Sigmoid colon (tissue), 7 donors: Measurements from ENCODE around the gene RNASET2. TPM values are rescaled to one million over a fixed set of nuclear protein-coding genes. Genes with fewer than 3 reads are reported as not detected.

Experiments
- DNase-seq: peaks from one replicate; pipeline ENCODE4 v3.0.0-alpha.2; 2019
- H3K27ac ChIP-seq, 4 donors: fragments of 200-600 bp; sonication (generic); one replicate each; pipeline ENCODE4 v1.5.1; 2016 to 2019; ENCODE audit warnings: mild to moderate bottlenecking in 1 of 4
- H3K27me3 ChIP-seq, 3 donors: fragments of 200-600 bp; sonication (generic); one replicate each; pipeline ENCODE4 v1.5.1; 2019; ENCODE audit warnings: mild to moderate bottlenecking in 1 of 3
- H3K36me3 ChIP-seq, 4 donors: fragments of 200-600 bp; sonication (generic); one replicate each; pipeline ENCODE4 v1.5.1; 2016 to 2019
- H3K4me1 ChIP-seq, 4 donors: fragments of 200-600 bp; sonication (generic); one replicate each; pipeline ENCODE4 v1.5.1; 2017 to 2019
- H3K4me3 ChIP-seq, 4 donors: fragments of 200-600 bp; sonication (generic); one replicate each; pipeline ENCODE4 v1.5.1; 2017 to 2019; ENCODE audit warnings: mild to moderate bottlenecking in 2 of 4, moderate library complexity in 1 of 4
- H3K9me3 ChIP-seq, 4 donors: fragments of 200-600 bp in 3 of 4; sonication (generic) in 3 of 4; one replicate each; pipeline versions ENCODE4 v1.5.1 to v1.6.1; 2013 to 2019
- EP300 ChIP-seq, 4 donors: sonication (generic); formaldehyde crosslinking; IDR thresholded peaks; one replicate each; pipeline ENCODE4 v1.6.1; 2017; ENCODE audit warnings: antibody characterized with exemption in 4 of 4
- POLR2A ChIP-seq, 2 donors: fragments of 450-650 bp; IDR thresholded peaks; one replicate each; pipeline ENCODE4 v1.6.1; 2016; ENCODE audit warnings: antibody characterized with exemption in 2 of 2, mild to moderate bottlenecking in 2 of 2, moderate library complexity in 2 of 2
- POLR2AphosphoS5 ChIP-seq, 4 donors: sonication (generic); formaldehyde crosslinking; IDR thresholded peaks; one replicate each; pipeline ENCODE4 v1.6.1; 2017; ENCODE audit warnings: antibody characterized with exemption in 4 of 4
- WGBS, 2 donors: extraction: QIAGEN DNeasy Blood & Tissue Kit; methylation state at CpG; one replicate each; pipeline ENCODE4 v1.1.7; 2013; 5-methylcytosine and 5-hydroxymethylcytosine counted together
- intact Hi-C: fragments of 100-400 bp; cut with DNase I; formaldehyde crosslinking; loops from one replicate; pipeline ENCODE4 v1.15.1; 2023
- polyA plus RNA-seq, 3 donors: library from polyadenylated mRNA; stranded (reverse); fragments of 200-250 nt; gene quantifications; one replicate each; pipeline ENCODE4 v1.2.3, GENCODE V29; 2013
- total RNA-seq, 4 donors: library from RNA; depleted of rRNA; stranded (reverse); fragments of >200 nt; gene quantifications; one replicate each; pipeline ENCODE4 v1.1.0, GENCODE V29; 2016
- TF ChIP-seq, protein P1 (sequence below), 4 experiments: fragments of 450-650 bp in 3 of 4; fragments of 200-600 bp in 1 of 4; IDR thresholded peaks; one replicate each; pipeline ENCODE4 v1.5.1; 2016 to 2019; ENCODE audit warnings: antibody characterized with exemption in 4 of 4, mild to moderate bottlenecking in 3 of 4, moderate library complexity in 2 of 4
- donor health status: healthy with polysubstance abuse.
- donor health status: Bipolar disorder and iron deficiency.
- donor health status: healthy.

The RNASET2 gene
- total and polyA plus RNA-seq, 7 donors: 35.4 to 83.9 (median 43.9) TPM

DNA sequence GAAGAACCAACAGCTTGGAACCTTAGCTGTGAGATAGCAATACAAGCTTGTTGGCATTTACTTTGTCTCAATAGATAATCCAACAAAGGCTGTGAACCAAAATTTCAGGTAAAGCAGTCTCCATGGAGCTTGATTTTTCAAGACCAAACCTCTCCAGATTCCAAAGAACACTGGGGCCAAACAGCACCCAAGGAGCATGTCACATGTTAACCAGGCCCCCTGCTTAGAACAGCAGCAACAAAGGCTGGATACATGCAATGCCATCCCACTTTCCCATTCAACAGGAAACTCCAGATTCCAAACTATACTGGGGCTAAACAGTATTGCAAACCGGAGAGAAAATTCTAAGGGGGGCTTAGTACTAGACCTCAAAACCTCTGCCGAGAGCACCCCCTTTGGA is 15.8 kb upstream of the RNASET2 start:
- Histone ChIP-seq H3K36me3 (no peaks in the 10 kb centered on the region), H3K27me3 (no peaks in the 10 kb centered on the region), H3K4me1 (peaks cover 0 to 6% (median 0%) of the 10 kb centered on the region in 4 donors), H3K27ac (no peak overlapping the region), H3K4me3 (no peak overlapping the region), H3K9me3 (no peaks in the 10 kb centered on the region)
- no peak for DNase-seq
- 98 to 99% methylated on average over 2 of the region's 2 CpGs for WGBS, 2 donors
- TF ChIP-seq EP300 (IDR thresholded peaks at IDR 0.05) (no peak), POLR2A (IDR thresholded peaks at IDR 0.05) (no peak), POLR2AphosphoS5 (IDR thresholded peaks at IDR 0.05) (no peak)
- TF ChIP-seq, protein P1, sequence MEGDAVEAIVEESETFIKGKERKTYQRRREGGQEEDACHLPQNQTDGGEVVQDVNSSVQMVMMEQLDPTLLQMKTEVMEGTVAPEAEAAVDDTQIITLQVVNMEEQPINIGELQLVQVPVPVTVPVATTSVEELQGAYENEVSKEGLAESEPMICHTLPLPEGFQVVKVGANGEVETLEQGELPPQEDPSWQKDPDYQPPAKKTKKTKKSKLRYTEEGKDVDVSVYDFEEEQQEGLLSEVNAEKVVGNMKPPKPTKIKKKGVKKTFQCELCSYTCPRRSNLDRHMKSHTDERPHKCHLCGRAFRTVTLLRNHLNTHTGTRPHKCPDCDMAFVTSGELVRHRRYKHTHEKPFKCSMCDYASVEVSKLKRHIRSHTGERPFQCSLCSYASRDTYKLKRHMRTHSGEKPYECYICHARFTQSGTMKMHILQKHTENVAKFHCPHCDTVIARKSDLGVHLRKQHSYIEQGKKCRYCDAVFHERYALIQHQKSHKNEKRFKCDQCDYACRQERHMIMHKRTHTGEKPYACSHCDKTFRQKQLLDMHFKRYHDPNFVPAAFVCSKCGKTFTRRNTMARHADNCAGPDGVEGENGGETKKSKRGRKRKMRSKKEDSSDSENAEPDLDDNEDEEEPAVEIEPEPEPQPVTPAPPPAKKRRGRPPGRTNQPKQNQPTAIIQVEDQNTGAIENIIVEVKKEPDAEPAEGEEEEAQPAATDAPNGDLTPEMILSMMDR (IDR thresholded peaks at IDR 0.05): no peak
- intact Hi-C loops: no loop called here

DNA sequence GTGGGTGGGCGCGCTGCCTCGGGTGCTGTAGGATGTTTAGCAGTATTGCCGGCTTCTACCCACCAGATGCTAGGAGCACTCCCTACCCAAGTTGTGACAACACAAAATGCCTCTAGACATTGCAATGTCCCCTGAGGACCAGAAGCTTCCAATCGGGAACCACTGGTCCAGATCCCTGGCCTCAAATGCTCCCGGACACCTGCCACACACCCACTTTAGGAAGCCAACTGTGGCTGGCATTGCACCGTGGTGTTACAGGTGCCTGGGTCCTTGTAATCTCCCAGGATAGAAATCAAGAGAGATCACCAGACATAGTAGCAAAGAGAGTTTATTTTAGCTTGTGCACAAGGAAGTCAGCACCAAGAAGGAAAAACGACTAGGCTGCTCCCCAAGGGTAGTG is 14.9 kb upstream of the RNASET2 start:
- WGBS, 2 donors: 89 to 90% methylated on average over 8 of the region's 8 CpGs
- no peak overlapping the region for H3K4me3 ChIP-seq
- no peak overlapping the region for H3K27ac ChIP-seq
- DNase-seq: no peak
- intact Hi-C loops: no loop called here
- no peaks in the 10 kb centered on the region for H3K27me3 ChIP-seq
- peaks cover 0 to 5% (median 0%) of the 10 kb centered on the region in 4 donors for H3K4me1 ChIP-seq
- TF ChIP-seq, protein P1 (IDR thresholded peaks at IDR 0.05): no peak
- no peak for TF ChIP-seq POLR2AphosphoS5 (IDR thresholded peaks at IDR 0.05)
- no peak for TF ChIP-seq EP300 (IDR thresholded peaks at IDR 0.05)
- no peak for TF ChIP-seq POLR2A (IDR thresholded peaks at IDR 0.05)
- H3K36me3 ChIP-seq: no peaks in the 10 kb centered on the region
- H3K9me3 ChIP-seq: no peaks in the 10 kb centered on the region

DNA sequence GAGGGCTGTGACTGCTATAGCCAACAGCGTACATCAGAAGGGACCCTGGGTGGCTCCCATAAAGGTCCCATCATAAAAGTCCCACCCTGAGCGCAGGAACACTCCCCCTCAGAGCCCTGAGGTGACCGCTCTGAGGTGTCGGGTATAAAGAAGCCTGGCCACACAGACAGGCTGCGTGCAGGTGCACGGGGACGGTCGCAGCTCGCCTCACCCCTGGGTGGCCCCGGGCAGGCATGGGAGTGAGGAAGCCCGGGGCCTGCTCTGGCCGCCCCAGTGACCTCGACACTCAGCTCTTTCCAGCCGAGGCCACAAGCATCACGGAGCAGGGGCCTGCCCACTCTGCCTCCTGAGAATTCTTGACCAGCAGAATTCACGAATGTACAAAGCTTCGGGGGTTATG is 14.4 kb upstream of the RNASET2 start:
- intact Hi-C loops: no loop called here
- H3K4me3 ChIP-seq: no peak overlapping the region

DNA sequence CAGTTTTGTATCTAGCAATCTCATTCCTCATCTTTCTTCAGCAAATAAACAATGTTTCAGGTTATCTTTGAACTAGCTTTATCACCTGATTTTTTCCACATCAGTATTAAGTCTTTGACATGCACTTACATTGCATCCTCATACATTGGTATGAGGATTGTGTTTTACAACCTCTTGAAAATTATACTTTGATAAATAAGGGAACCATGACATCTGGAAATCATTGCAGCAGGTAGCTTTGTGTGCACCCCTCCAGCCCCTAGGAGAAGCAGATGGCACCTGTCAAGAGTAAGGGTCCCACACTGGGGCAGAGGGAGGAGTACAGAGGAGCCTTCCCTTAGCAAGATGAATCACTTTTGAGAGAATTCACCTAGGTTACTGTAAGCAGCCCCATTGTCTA is 13.7 kb upstream of the RNASET2 start:
- Histone ChIP-seq H3K4me3 (no peak overlapping the region), H3K4me1 (peaks cover 0 to 5% (median 0%) of the 10 kb centered on the region in 4 donors), H3K27me3 (no peaks in the 10 kb centered on the region), H3K36me3 (no peaks in the 10 kb centered on the region), H3K27ac (no peak overlapping the region), H3K9me3 (no peaks in the 10 kb centered on the region)
- no peak for DNase-seq
- TF ChIP-seq POLR2A (IDR thresholded peaks at IDR 0.05) (no peak), EP300 (IDR thresholded peaks at IDR 0.05) (no peak), POLR2AphosphoS5 (IDR thresholded peaks at IDR 0.05) (no peak)
- TF ChIP-seq, protein P1 (IDR thresholded peaks at IDR 0.05): no peak
- intact Hi-C loops: no loop called here

More for the DNA sequence above, 14.4 kb upstream of the RNASET2 start:
- DNase-seq: no peak
- no peaks in the 10 kb centered on the region for H3K36me3 ChIP-seq
- WGBS, 2 donors: 91% methylated on average over 17 of the region's 17 CpGs
- H3K27me3 ChIP-seq: no peaks in the 10 kb centered on the region
- no peak overlapping the region for H3K27ac ChIP-seq
- no peak for TF ChIP-seq POLR2AphosphoS5 (IDR thresholded peaks at IDR 0.05)
- no peak for TF ChIP-seq EP300 (IDR thresholded peaks at IDR 0.05)
- no peak for TF ChIP-seq POLR2A (IDR thresholded peaks at IDR 0.05)
- TF ChIP-seq, protein P1 (IDR thresholded peaks at IDR 0.05): no peak
- peaks cover 0 to 5% (median 0%) of the 10 kb centered on the region in 4 donors for H3K4me1 ChIP-seq
- no peaks in the 10 kb centered on the region for H3K9me3 ChIP-seq

DNA sequence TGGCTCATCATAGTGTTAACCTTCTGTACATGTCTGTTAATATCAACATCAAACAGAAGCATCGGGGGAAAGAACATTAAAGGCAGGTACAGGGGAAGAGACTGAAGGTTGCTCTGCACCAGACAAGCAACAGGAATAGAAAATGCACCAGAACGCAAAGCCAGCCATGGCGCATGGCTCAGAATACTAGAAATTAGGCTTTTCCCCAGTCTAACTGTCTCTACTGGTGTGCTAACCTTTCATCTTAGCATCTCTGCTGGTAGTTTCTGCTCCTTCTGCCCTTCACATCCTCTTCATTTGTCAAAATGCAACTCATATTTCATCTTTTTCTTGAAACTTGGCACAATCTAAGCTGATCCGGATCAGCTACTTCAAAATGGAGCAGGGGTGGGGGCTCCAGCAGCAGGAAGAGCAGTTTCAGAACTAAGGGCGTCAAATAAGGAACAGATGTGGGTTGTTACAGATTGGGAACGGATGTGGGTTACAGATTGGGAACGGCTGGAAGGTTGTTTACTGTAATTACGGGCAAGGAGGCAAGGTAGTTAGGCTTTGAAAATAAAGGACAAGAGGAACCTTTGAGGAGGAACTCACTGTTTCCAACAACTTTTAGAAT is 13.1 kb upstream of the RNASET2 start:
- DNase-seq: no peak
- H3K36me3 ChIP-seq: no peaks in the 10 kb centered on the region
- no peak for TF ChIP-seq EP300 (IDR thresholded peaks at IDR 0.05)
- TF ChIP-seq, protein P1 (IDR thresholded peaks at IDR 0.05): no peak
- TF ChIP-seq POLR2AphosphoS5 (IDR thresholded peaks at IDR 0.05): no peak
- TF ChIP-seq POLR2A (IDR thresholded peaks at IDR 0.05): no peak
- intact Hi-C loops: no loop called here
- H3K9me3 ChIP-seq: no peaks in the 10 kb centered on the region
- H3K4me3 ChIP-seq: no peak overlapping the region
- no peaks in the 10 kb centered on the region for H3K27me3 ChIP-seq
- peaks cover 0 to 5% (median 0%) of the 10 kb centered on the region in 4 donors for H3K4me1 ChIP-seq
- WGBS, 2 donors: 59 to 87% methylated on average over 8 of the region's 8 CpGs
- no peak overlapping the region for H3K27ac ChIP-seq
